ENCODE results near the gene OR10H5.
"Not testable (repeated sequence)": the region's sequence is repeated elsewhere in the genome, so short reads cannot be mapped to it uniquely, and the experiment has no call there.

GRCh38 chr19:15782896-15783295, 4.6 kb upstream of the OR10H5 start:
- TF ChIP-seq CTCF (IDR thresholded peaks at IDR 0.05); POLR2AphosphoS5 (IDR thresholded peaks at IDR 0.05; ENCODE audit: low read depth, low read length); TCF7L2 (IDR thresholded peaks at IDR 0.05; ENCODE audit: low read depth, low read length): not testable (repeated sequence)

All from Panc1 (cell line).